Liver (tissue), 9 donors: ENCODE results near the gene GTF3C6. TPM values are rescaled to one million over a fixed set of nuclear protein-coding genes. Genes with fewer than 3 reads are reported as not detected.
"Not testable (repeated sequence)": the region's sequence is repeated elsewhere in the genome, so short reads cannot be mapped to it uniquely, and the experiment has no call there.

Experiments used
- DNase-seq: peaks from one replicate; pipeline ENCODE4 v3.0.0-alpha.2; 2017; ENCODE audit warnings: low spot score
- H3K27ac ChIP-seq, 2 donors: one replicate each; pipeline ENCODE4 v1.7.0; 2013; ENCODE audit warnings: inconsistent platforms in 2 of 2, low read length in 2 of 2, control low read depth in 1 of 2, low read depth in 1 of 2, mild to moderate bottlenecking in 1 of 2
- H3K27me3 ChIP-seq, 4 donors: one replicate each; pipeline versions ENCODE4 v1.6.1 to v1.7.0; 2013; ENCODE audit warnings: low read length in 3 of 4, inconsistent platforms in 1 of 4, mild to moderate bottlenecking in 1 of 4, moderate library complexity in 1 of 4; ENCODE audit not compliant: control insufficient read depth in 4 of 4, insufficient read depth in 4 of 4
- H3K36me3 ChIP-seq, 4 donors: one replicate each; pipeline versions ENCODE4 v1.6.1 to v1.7.0; 2013; ENCODE audit warnings: low read length in 3 of 4, mild to moderate bottlenecking in 3 of 4, low read depth in 1 of 4, moderate library complexity in 1 of 4; ENCODE audit not compliant: control insufficient read depth in 4 of 4, insufficient read depth in 3 of 4
- H3K4me1 ChIP-seq, 4 donors: one replicate each; pipeline versions ENCODE4 v1.6.1 to v1.7.0; 2013; ENCODE audit warnings: low read length in 3 of 4, mild to moderate bottlenecking in 3 of 4, moderate library complexity in 1 of 4; ENCODE audit not compliant: control insufficient read depth in 4 of 4, insufficient read depth in 4 of 4
- H3K4me3 ChIP-seq, 3 donors: one replicate each; pipeline versions ENCODE4 v1.6.1 to v1.7.0; 2013; ENCODE audit warnings: low read length in 3 of 3, control low read depth in 1 of 3, low read depth in 1 of 3, mild to moderate bottlenecking in 1 of 3
- H3K9ac ChIP-seq, 2 donors: one replicate each; pipeline ENCODE4 v1.7.0; 2013; ENCODE audit warnings: low read length in 2 of 2, mild to moderate bottlenecking in 2 of 2, moderate library complexity in 2 of 2, control low read depth in 1 of 2, low read depth in 1 of 2
- H3K9me3 ChIP-seq, 4 donors: one replicate each; pipeline versions ENCODE4 v1.6.1 to v1.7.0; 2013; ENCODE audit warnings: low read length in 3 of 4; ENCODE audit not compliant: control insufficient read depth in 4 of 4
- FOXA1 ChIP-seq: IDR thresholded peaks from 2 replicates; pipeline ENCODE4 v1.6.1; 2016; ENCODE audit warnings: antibody characterized with exemption
- FOXA2 ChIP-seq: IDR thresholded peaks from 2 replicates; pipeline ENCODE4 v1.6.1; 2016; ENCODE audit warnings: antibody characterized with exemption
- HNF4A ChIP-seq, 2 donors: conservative IDR thresholded peaks; 2 replicates each; pipeline ENCODE4 v1.6.1; 2016; ENCODE audit warnings: antibody characterized with exemption in 2 of 2, mild to moderate bottlenecking in 2 of 2
- HNF4G ChIP-seq: IDR thresholded peaks from 2 replicates; pipeline ENCODE4 v1.6.1; 2016; ENCODE audit warnings: antibody characterized with exemption
- JUND ChIP-seq, 2 donors: IDR thresholded peaks; 2 replicates each; pipeline ENCODE4 v1.6.1; 2016; ENCODE audit warnings: antibody characterized with exemption in 2 of 2
- NR2F2 ChIP-seq: IDR thresholded peaks from 2 replicates; pipeline ENCODE4 v1.6.1; 2016; ENCODE audit warnings: antibody characterized with exemption
- RAD21 ChIP-seq, 2 donors: IDR thresholded peaks; 2 replicates each; pipeline ENCODE4 v1.6.1; 2016; ENCODE audit warnings: antibody characterized with exemption in 2 of 2, mild to moderate bottlenecking in 2 of 2
- RXRA ChIP-seq, 2 donors: IDR thresholded peaks; 2 replicates each; pipeline ENCODE4 v1.6.1; 2017 to 2018; ENCODE audit warnings: antibody characterized with exemption in 2 of 2, mild to moderate bottlenecking in 1 of 2
- SP1 ChIP-seq: IDR thresholded peaks from 2 replicates; pipeline ENCODE4 v1.6.1; 2018; ENCODE audit warnings: antibody characterized with exemption, mild to moderate bottlenecking
- TAF1 ChIP-seq: conservative IDR thresholded peaks from 2 replicates; pipeline ENCODE4 v1.6.1; 2016; ENCODE audit warnings: antibody characterized with exemption, mild to moderate bottlenecking
- YY1 ChIP-seq: IDR thresholded peaks from 2 replicates; pipeline ENCODE4 v1.6.1; 2016; ENCODE audit warnings: antibody characterized with exemption, mild to moderate bottlenecking
- WGBS: extraction: QIAGEN DNeasy Blood & Tissue Kit; methylation state at CpG from one replicate; pipeline ENCODE4 v1.1.7; 2013; 5-methylcytosine and 5-hydroxymethylcytosine counted together
- polyA plus RNA-seq, 2 donors: library from polyadenylated mRNA; stranded (reverse) in 1 of 2; unstranded in 1 of 2; fragments of 200-250 nt in 1 of 2; fragments of >200 nt in 1 of 2; fragmentation: Nextera tagmentation in 1 of 2; extraction: Ambion mirVana in 1 of 2; gene quantifications; one replicate each; pipeline versions ENCODE4 v1.2.1 to v1.2.3, GENCODE V29; 2013 to 2015
- total RNA-seq, 2 donors: library from RNA; depleted of rRNA; stranded (reverse); fragments of >200 nt; gene quantifications; one replicate each; pipeline ENCODE4 v1.2.3, GENCODE V29; 2014
- TF ChIP-seq, protein P1 (sequence below): IDR thresholded peaks from 2 replicates; pipeline ENCODE4 v1.6.1; 2016; ENCODE audit warnings: antibody characterized with exemption
- TF ChIP-seq, protein P2 (sequence below): IDR thresholded peaks from 2 replicates; pipeline ENCODE4 v1.6.1; 2016; ENCODE audit warnings: antibody characterized with exemption
- TF ChIP-seq, protein P3 (sequence below): fragments of 150-350 bp; IDR thresholded peaks from 2 replicates; pipeline ENCODE4 v1.5.1; 2017; ENCODE audit warnings: improper control_type of control experiment, low read depth, low read length; ENCODE audit not compliant: missing input control
- TF ChIP-seq, protein P4 (sequence below): IDR thresholded peaks from 2 replicates; pipeline ENCODE4 v1.6.1; 2016; ENCODE audit warnings: antibody characterized with exemption, mild to moderate bottlenecking
- donor health status: healthy.
- donor health status: healthy.
- donor health status: healthy.
- donor health status: healthy.
- donor health status: healthy.

Gene GTF3C6
- total and polyA plus RNA-seq, 4 donors, result 16.3 to 53.3 (median 22.2) TPM

DNA sequence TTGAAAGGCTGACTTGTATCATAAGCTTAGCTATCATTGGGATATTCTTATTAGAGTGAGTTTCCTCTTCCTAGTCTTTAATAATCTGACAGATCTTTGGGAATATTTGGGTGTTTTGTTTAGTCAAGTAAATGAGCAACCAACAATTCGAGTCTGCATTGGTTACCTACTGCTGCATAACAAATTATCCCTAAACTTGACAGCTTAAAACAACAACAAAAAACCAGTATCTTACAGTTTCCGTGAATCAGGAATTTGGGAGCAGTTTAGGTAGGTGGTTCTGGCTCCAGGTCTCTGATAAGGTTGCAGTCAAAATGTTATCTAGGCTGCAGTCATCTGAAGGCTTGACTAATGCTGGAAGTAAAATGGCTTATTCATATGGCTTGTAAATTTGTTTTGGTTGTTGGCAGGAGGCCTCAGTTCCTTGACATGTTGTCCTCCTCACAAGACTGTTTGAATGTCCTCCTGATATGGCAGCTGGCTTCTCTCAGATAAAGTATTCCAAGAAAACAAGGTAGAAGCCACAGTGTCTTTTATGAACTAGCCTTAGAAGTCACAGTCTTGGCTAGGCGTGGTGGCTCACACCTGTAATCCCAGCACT, 7.2 kb downstream of the GTF3C6 start:
- Histone ChIP-seq H3K27ac (no peak overlapping the region), H3K9me3 (no peaks in the 10 kb centered on the region), H3K36me3 (peaks cover 2 to 34% (median 20%) of the 10 kb centered on the region in 4 donors), H3K27me3 (no peaks in the 10 kb centered on the region), H3K9ac (no peak overlapping the region), H3K4me1 (no peaks in the 10 kb centered on the region), H3K4me3 (no peak overlapping the region)
- TF ChIP-seq SP1 (no peak), TAF1 (no peak), FOXA1 (no peak), YY1 (no peak), JUND (IDR thresholded peaks at IDR 0.05) (no peak), HNF4A (conservative IDR thresholded peaks at IDR 0.05) (no peak), NR2F2 (no peak), RAD21 (IDR thresholded peaks at IDR 0.05) (no peak), FOXA2 (no peak), RXRA (IDR thresholded peaks at IDR 0.05) (no peak), HNF4G (no peak)
- TF ChIP-seq, protein P1, sequence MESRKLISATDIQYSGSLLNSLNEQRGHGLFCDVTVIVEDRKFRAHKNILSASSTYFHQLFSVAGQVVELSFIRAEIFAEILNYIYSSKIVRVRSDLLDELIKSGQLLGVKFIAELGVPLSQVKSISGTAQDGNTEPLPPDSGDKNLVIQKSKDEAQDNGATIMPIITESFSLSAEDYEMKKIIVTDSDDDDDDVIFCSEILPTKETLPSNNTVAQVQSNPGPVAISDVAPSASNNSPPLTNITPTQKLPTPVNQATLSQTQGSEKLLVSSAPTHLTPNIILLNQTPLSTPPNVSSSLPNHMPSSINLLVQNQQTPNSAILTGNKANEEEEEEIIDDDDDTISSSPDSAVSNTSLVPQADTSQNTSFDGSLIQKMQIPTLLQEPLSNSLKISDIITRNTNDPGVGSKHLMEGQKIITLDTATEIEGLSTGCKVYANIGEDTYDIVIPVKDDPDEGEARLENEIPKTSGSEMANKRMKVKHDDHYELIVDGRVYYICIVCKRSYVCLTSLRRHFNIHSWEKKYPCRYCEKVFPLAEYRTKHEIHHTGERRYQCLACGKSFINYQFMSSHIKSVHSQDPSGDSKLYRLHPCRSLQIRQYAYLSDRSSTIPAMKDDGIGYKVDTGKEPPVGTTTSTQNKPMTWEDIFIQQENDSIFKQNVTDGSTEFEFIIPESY, result no peak
- TF ChIP-seq, protein P2, sequence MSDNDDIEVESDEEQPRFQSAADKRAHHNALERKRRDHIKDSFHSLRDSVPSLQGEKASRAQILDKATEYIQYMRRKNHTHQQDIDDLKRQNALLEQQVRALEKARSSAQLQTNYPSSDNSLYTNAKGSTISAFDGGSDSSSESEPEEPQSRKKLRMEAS, result no peak
- TF ChIP-seq, protein P3, sequence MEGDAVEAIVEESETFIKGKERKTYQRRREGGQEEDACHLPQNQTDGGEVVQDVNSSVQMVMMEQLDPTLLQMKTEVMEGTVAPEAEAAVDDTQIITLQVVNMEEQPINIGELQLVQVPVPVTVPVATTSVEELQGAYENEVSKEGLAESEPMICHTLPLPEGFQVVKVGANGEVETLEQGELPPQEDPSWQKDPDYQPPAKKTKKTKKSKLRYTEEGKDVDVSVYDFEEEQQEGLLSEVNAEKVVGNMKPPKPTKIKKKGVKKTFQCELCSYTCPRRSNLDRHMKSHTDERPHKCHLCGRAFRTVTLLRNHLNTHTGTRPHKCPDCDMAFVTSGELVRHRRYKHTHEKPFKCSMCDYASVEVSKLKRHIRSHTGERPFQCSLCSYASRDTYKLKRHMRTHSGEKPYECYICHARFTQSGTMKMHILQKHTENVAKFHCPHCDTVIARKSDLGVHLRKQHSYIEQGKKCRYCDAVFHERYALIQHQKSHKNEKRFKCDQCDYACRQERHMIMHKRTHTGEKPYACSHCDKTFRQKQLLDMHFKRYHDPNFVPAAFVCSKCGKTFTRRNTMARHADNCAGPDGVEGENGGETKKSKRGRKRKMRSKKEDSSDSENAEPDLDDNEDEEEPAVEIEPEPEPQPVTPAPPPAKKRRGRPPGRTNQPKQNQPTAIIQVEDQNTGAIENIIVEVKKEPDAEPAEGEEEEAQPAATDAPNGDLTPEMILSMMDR, result no peak
- TF ChIP-seq, protein P4, sequence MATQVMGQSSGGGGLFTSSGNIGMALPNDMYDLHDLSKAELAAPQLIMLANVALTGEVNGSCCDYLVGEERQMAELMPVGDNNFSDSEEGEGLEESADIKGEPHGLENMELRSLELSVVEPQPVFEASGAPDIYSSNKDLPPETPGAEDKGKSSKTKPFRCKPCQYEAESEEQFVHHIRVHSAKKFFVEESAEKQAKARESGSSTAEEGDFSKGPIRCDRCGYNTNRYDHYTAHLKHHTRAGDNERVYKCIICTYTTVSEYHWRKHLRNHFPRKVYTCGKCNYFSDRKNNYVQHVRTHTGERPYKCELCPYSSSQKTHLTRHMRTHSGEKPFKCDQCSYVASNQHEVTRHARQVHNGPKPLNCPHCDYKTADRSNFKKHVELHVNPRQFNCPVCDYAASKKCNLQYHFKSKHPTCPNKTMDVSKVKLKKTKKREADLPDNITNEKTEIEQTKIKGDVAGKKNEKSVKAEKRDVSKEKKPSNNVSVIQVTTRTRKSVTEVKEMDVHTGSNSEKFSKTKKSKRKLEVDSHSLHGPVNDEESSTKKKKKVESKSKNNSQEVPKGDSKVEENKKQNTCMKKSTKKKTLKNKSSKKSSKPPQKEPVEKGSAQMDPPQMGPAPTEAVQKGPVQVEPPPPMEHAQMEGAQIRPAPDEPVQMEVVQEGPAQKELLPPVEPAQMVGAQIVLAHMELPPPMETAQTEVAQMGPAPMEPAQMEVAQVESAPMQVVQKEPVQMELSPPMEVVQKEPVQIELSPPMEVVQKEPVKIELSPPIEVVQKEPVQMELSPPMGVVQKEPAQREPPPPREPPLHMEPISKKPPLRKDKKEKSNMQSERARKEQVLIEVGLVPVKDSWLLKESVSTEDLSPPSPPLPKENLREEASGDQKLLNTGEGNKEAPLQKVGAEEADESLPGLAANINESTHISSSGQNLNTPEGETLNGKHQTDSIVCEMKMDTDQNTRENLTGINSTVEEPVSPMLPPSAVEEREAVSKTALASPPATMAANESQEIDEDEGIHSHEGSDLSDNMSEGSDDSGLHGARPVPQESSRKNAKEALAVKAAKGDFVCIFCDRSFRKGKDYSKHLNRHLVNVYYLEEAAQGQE, result no peak
- no peak for DNase-seq
- 98% methylated on average over 3 of the region's 3 CpGs for WGBS

DNA sequence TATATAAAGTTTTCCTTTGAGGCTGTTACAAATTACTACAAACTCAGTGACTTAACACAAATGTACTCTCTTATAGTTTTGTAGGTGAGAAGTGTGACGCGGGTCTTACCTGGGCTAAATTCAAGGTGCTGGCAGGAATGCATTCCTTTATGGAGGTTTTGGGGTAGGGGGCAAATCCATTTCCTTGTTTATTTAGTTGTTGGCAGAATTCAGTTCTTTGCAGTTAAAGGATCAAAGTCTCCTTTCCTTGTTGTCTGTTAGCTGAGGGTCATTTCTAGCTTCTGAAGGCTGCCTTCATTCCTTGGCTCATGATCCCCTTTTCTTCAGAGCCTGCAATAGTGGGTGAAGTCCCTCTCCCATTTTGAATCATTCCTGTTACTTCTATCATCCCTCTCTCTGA, 10.2 kb downstream of the GTF3C6 start:
- DNase-seq, H3K4me1 ChIP-seq, H3K9me3 ChIP-seq, H3K9ac ChIP-seq, H3K4me3 ChIP-seq, H3K27me3 ChIP-seq, H3K27ac ChIP-seq: not testable (repeated sequence)
- 95% methylated on average over 2 of the region's 2 CpGs for WGBS
- peaks cover 0 to 17% (median 9%) of the 10 kb centered on the region in 4 donors for H3K36me3 ChIP-seq
